Stimulated activated CD8-positive, alpha-beta memory T cell treated with anti-CD3 and anti-CD28 coated beads, Interleukin-12 subunit alpha, Interleukin-12 subunit beta, amount 100 ng/mL, for 24 hours (primary cell): Measurements from ENCODE around the gene ICE1.
"Not testable (repeated sequence)": the region's sequence is repeated elsewhere in the genome, so short reads cannot be mapped to it uniquely, and the experiment has no call there.

Experiments
- DNase-seq: peaks from one replicate; pipeline ENCODE4 v3.0.0-alpha.2; 2020; ENCODE audit errors: extremely low read depth

Gene ICE1

DNA sequence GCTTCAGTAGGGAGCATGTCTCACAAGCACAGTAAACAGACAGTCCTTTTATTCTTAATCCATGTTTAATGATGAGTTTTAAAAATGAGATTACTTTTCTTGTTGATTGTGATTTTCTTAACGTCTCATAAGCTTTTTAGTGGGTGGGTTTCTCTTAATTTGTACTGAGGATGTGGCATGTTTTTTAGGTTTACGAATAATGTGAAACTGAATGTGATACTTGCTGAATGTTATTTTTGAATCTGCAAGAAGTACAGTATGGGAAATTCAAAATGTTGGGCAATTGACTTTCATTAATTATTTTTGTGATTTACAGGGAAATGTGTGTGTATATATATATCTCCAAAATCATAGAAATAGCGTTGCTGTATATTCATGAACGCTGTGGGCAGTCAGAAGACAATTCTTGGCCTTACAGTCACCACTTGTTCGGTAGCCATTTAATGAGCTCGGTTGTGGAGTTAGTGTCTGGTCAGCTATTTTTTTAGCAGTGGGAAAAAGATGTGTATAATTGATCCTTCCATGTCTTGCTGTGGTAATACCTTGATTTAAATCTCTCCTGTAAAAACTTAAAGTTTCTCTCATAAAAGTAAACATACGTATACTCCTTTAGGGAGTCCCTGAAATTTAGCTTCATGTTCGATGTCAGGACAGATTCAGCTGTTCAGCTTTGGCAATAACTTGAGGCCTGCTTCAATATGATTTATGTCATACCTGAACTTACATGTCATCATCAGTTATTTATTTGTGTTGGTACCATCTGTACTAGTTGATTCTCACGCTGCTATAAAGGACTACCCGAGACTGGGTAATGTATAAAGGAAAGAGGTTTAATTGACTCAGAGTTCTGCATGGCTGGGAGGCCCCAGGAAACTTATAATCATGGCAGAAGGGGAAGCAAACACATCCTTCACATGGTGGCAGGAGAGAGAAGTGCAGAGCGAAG, 15.0 kb downstream of the ICE1 start:
- DNase-seq, result no peak

GRCh38 chr5:5451863-5452262, 29.4 kb downstream of the ICE1 start:
- no peak for DNase-seq

DNA sequence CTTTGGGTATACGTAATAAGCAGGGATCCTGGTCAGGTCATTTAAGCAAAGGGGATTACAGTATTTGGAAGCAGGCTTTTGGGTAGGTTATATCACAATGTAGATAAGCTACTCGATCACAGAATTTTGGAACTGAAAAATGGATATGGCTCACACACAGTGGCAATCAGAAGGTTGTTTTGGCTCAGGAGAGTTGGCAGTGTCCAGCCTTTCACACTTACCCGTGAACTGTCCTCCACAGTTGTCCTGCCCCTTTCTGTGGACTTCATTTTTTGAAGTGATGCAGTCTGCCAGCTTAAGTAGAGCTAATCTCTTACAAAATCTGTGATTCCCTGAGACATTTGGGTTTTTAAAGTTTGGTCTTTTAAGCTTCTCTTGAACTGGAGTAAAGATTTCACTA, 30.7 kb downstream of the ICE1 start:
- no peak for DNase-seq

GRCh38 chr5:5454391-5454790, 31.9 kb downstream of the ICE1 start:
- no peak for DNase-seq

- no peak for DNase-seq
Observed at GRCh38 chr5:5456858-5457257, 34.4 kb downstream of the ICE1 start.

GRCh38 chr5:5460311-5460710, 37.8 kb downstream of the ICE1 start:
- no peak for DNase-seq

- no peak for DNase-seq
Observed at GRCh38 chr5:5461012-5461411, 38.5 kb downstream of the ICE1 start.

GRCh38 chr5:5464036-5464715, 41.7 kb downstream of the ICE1 start:
- DNase-seq, result no peak

GRCh38 chr5:5466227-5466626, 43.8 kb downstream of the ICE1 start:
- no peak for DNase-seq

- no peak for DNase-seq
Observed at GRCh38 chr5:5467737-5468136, 45.3 kb downstream of the ICE1 start.

GRCh38 chr5:5470933-5471332, 48.5 kb downstream of the ICE1 start:
- DNase-seq, result no peak

GRCh38 chr5:5473226-5473625, 50.7 kb downstream of the ICE1 start:
- no peak for DNase-seq

DNA sequence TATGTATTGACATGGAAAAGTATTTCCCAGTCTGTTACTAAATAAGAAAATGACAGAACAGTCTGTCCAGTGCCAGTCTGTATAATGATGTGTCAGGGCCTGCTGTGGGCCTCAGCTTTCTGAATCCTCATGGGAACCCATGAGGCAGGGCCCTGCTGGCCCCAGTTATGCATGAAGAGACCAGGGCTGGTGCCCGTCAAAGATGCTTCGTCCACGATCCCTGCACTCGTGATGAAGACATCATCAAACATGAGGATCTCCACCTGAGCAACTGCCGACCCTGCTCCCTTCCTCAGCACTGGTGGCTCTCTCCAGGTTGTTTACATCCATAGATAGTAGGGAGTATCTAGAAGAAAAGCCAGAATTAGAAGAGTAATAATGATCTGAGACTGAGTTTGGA, 52.5 kb downstream of the ICE1 start:
- no peak for DNase-seq

- DNase-seq, result no peak
Observed at GRCh38 chr5:5475975-5476374, 53.5 kb downstream of the ICE1 start.

- not testable (repeated sequence) for DNase-seq
Observed at GRCh38 chr5:5479578-5479977, 57.1 kb downstream of the ICE1 start.

DNA sequence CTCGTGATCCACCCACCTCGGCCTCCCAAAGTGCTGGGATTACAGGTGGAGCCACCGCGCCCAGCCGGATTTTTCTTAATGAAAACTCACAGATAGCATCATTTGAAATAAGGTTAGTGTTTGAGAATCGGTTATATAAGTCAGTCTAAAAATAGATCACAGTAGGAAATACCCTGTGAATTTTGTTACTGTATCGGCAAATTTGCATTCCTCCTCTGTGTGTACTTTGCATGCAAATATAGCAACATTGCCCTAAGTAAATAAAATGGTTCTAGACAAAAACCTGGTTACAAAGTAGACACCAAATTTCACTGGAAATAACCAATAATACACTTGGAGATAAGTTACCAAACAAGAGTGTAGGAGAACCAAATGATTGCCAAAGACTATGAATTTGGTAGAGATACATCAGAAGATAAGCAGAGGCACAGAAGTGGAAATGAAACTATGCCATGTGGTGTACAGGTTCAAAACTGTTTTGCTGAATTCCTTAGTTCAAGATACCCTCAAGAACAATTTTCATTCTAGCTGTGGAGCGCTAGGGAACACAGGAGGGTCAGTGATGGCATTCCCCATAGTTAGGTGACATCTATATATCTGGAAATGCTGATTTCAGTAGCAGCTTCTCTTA, 58.1 kb downstream of the ICE1 start:
- DNase-seq, result no peak

DNA sequence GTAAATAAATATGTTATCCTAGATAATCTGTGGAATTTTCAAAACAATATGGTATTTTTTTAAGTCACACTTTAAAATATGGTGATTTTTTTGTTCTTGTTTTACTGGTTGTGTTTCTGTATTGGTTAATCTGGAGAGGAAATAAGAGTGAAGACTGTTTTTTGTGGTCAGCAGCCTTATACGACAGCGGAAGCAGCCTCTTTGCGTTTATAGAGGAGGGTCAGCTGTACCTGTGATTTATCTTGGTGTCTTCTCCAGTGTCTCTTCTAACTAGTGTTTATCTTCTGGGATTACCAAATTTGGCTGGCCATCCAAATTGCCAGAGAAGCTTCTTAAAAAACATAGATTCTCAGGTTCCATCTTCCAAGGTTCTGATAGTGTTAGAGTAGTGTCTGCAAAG, 58.7 kb downstream of the ICE1 start:
- DNase-seq, result no peak

GRCh38 chr5:5481633-5482032, 59.2 kb downstream of the ICE1 start:
- DNase-seq, result no peak

- DNase-seq, result no peak
Observed at GRCh38 chr5:5483350-5483749, 60.9 kb downstream of the ICE1 start.

- no peak for DNase-seq
Observed at GRCh38 chr5:5483880-5484598, 61.6 kb downstream of the ICE1 start.

- no peak for DNase-seq
Observed at GRCh38 chr5:5486122-5486521, 63.6 kb downstream of the ICE1 start.
